ENCODE data around the gene STRAP. TPM values are rescaled to one million over a fixed set of nuclear protein-coding genes. Genes with fewer than 3 reads are reported as not detected.

The STRAP gene
- total and polyA plus RNA-seq, 9 of the 15 experiments (the other 6 are each of a cell fraction or from before 2014, with no cell fraction given): 58.5 to 134 (median 89.5) TPM

DNA sequence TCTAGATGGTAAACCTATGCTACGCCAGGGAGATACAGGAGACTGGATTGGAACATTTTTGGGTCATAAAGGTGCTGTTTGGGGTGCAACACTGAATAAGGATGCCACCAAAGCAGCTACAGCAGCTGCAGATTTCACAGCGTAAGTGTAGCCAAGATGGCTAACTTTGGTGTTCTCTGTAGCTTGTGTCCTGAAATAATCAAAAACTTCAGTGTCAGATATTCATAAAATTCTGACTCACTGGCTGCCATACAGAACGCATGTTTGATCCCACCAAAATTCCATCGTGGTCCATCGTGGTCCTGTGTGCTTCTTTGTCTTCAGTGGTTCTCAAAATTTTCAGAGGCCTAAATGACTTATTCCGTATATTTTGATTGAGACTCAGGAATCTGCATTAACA lies 1.3 kb downstream of the STRAP start:
- peak overlapping the region; percentile 55 to 84; a peak in 3 of 4 replicates for H3K9ac ChIP-seq (ENCODE audit: insufficient read depth in 1 of 2, low read depth in 2 of 2, low read length in 2 of 2)
- H3K4me1 ChIP-seq (replicated peaks in 1 of 2; ENCODE audit: control insufficient read depth in 2 of 2, insufficient read depth in 2 of 2, low read length in 2 of 2): no peaks in the 10 kb centered on the region; a peak in 2 of 5 replicates
- in situ Hi-C loops (cut with MboI): loop anchor here (25.0 kb wide), 1 partner anchor 1071 kb away; the partner anchor contains the start of genes C12orf60, SMCO3 and WBP11
- peak overlapping the region; percentile 91 for H3K4me2 ChIP-seq (ENCODE audit: insufficient read depth, low read length)
- H3K79me2 ChIP-seq (ENCODE audit: control insufficient read depth, insufficient read depth, low read length): peaks cover 64% of the 10 kb centered on the region
- H3K9me3 ChIP-seq (replicated peaks; ENCODE audit: control insufficient read depth, insufficient read depth, low read depth, low read length): no peaks in the 10 kb centered on the region
- DNase-seq (ENCODE audit: extremely low read depth in 1 of 4, low spot score in 3 of 4): no peak
- no peaks in the 10 kb centered on the region for H3K27me3 ChIP-seq (ENCODE audit: control insufficient read depth in 2 of 2, insufficient read depth in 2 of 2, low read length in 2 of 2)
- ChIA-PET POLR2A (interaction anchor here (0.7 to 0.9 kb wide), 3 partner anchors 11 to 1079 kb away, joined by 3 read pairs; no protein-coding TSS in a partner anchor), CTCF (ENCODE audit: low intra/inter-chr PET ratio) (no interaction called here)
- intact Hi-C loops (cut with micrococcal nuclease): loop anchor here (10.0 kb wide), 1 partner anchor 539 kb away; no protein-coding TSS in a partner anchor
- TF ChIP-seq, protein P1, sequence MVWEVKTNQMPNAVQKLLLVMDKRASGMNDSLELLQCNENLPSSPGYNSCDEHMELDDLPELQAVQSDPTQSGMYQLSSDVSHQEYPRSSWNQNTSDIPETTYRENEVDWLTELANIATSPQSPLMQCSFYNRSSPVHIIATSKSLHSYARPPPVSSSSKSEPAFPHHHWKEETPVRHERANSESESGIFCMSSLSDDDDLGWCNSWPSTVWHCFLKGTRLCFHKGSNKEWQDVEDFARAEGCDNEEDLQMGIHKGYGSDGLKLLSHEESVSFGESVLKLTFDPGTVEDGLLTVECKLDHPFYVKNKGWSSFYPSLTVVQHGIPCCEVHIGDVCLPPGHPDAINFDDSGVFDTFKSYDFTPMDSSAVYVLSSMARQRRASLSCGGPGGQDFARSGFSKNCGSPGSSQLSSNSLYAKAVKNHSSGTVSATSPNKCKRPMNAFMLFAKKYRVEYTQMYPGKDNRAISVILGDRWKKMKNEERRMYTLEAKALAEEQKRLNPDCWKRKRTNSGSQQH (CRISPR knock-in tag; IDR thresholded peaks at IDR 0.05): no peak
- peak in 1 of 3 experiments; percentile 22 for TF ChIP-seq YY1 (IDR thresholded peaks at IDR 0.05; ENCODE audit: borderline replicate concordance in 1 of 3, control insufficient read depth in 1 of 3, extremely low read depth in 1 of 3, insufficient read depth in 3 of 3, insufficient read length in 1 of 3, insufficient replicate concordance in 2 of 3, low read depth in 1 of 3, low read length in 2 of 3)
- H3K9me1 ChIP-seq (ENCODE audit: control insufficient read depth, insufficient read depth, low read length): peaks cover 4% of the 10 kb centered on the region
- peaks cover 6% of the 10 kb centered on the region for H4K20me1 ChIP-seq (replicated peaks; ENCODE audit: control insufficient read depth, insufficient read depth, low read length)
- H3K36me3 ChIP-seq (ENCODE audit: control insufficient read depth, insufficient read depth, low read length): peaks cover 37% of the 10 kb centered on the region; the same call in 2 of the 3 replicates
- peak overlapping the region; percentile 96 for H3K27ac ChIP-seq (ENCODE audit: extremely low read depth, low read depth, low read length)
- FAIRE-seq: peak; percentile 46
- no TSS peak for BruUV-seq (replicated peaks)
- ATAC-seq: no peak
- WGBS (ENCODE audit: insufficient coverage, low coverage, missing lambda C conversion rate): 0% methylated on average over 5 of the region's 6 CpGs
- H3K4me3 ChIP-seq: peak overlapping the region; percentile 94
- no peak overlapping the region for H2AFZ ChIP-seq (ENCODE audit: low read depth, low read length)
